SK-N-SH (cell line): Measurements from ENCODE around the gene DDX51. TPM values are rescaled to one million over a fixed set of nuclear protein-coding genes. Genes with fewer than 3 reads are reported as not detected.

Experiments
- CTCF ChIA-PET: fragments of 300-600, 350-600 bp; formaldehyde crosslinking; extraction: SDS; loops from one replicate; lab custom pipeline; 2021; lab: Yijun Ruan, JAX
- POLR2A ChIA-PET: fragments of 350-600 bp; sonication (Branson Sonifier 250); formaldehyde crosslinking; extraction: SDS; loops from one replicate; lab custom pipeline; 2020; ENCODE audit warnings: antibody characterized with exemption, inconsistent platforms; lab: Yijun Ruan, JAX
- DNase-seq: peaks from one replicate; pipeline ENCODE4 v3.0.0; 2012
- H2AFZ ChIP-seq: fragments of 200-600 bp; sonication (generic); 2 replicates; pipeline ENCODE4 v1.8.1; 2016; ENCODE audit warnings: antibody characterized with exemption, mild to moderate bottlenecking, low read depth
- H3F3A ChIP-seq: fragments of 200-600 bp; sonication (generic); replicated peaks from 2 replicates; pipeline ENCODE3; 2016; ENCODE audit warnings: antibody characterized with exemption, mild to moderate bottlenecking; ENCODE audit not compliant: insufficient read depth
- H3K27ac ChIP-seq, 2 experiments: fragments of 200-500 bp in 1 of 2; fragments of 200-600 bp in 1 of 2; sonication (Bioruptor generic) in 1 of 2; sonication (generic), shearing (Covaris generic) in 1 of 2; 2 replicates each; pipeline versions ENCODE4 v1.5.1 to v1.6.1; 2014 to 2016; ENCODE audit warnings: low read depth in 2 of 2, inconsistent platforms in 1 of 2, low read length in 1 of 2, mild to moderate bottlenecking in 1 of 2, mixed read lengths in 1 of 2
- H3K27me3 ChIP-seq: fragments of 200-600 bp; sonication (generic), shearing (Covaris generic); 2 replicates; pipeline ENCODE4 v1.6.1; 2016; ENCODE audit warnings: mixed run types; ENCODE audit not compliant: insufficient read depth
- H3K36me3 ChIP-seq, 2 experiments: fragments of 200-500 bp in 1 of 2; fragments of 200-600 bp in 1 of 2; sonication (Bioruptor generic) in 1 of 2; sonication (generic) in 1 of 2; replicated peaks in 1 of 2; 2 replicates each; pipeline versions ENCODE3 to v1.5.1; 2014 to 2016; ENCODE audit warnings: low read length in 1 of 2, mild to moderate bottlenecking in 1 of 2; ENCODE audit not compliant: insufficient read depth in 2 of 2, control insufficient read depth in 1 of 2
- H3K4me1 ChIP-seq, 2 experiments: fragments of 200-500 bp in 1 of 2; fragments of 200-600 bp in 1 of 2; sonication (Bioruptor generic) in 1 of 2; sonication (generic), shearing (Covaris generic) in 1 of 2; 2 replicates each; pipeline versions ENCODE4 v1.5.1 to v1.6.1; 2014 to 2016; ENCODE audit warnings: low read depth in 1 of 2, low read length in 1 of 2, mixed run types in 1 of 2; ENCODE audit not compliant: insufficient read depth in 2 of 2, control insufficient read depth in 1 of 2
- H3K4me2 ChIP-seq: fragments of 200-600 bp; sonication (generic), shearing (Covaris generic); 2 replicates; pipeline ENCODE4 v1.6.1; 2017; ENCODE audit warnings: mixed run types
- H3K4me3 ChIP-seq, 2 experiments: fragments of 200-500 bp in 1 of 2; fragments of 200-600 bp in 1 of 2; sonication (Bioruptor generic) in 1 of 2; sonication (generic), shearing (Covaris generic) in 1 of 2; 2 replicates each; pipeline versions ENCODE4 v1.5.1 to v1.8.1; 2014 to 2016; ENCODE audit warnings: low read depth in 2 of 2, inconsistent platforms in 1 of 2, low read length in 1 of 2, mild to moderate bottlenecking in 1 of 2, mixed read lengths in 1 of 2, moderate library complexity in 1 of 2
- H3K79me2 ChIP-seq: fragments of 200-600 bp; sonication (generic); 2 replicates; pipeline ENCODE4 v1.8.1; 2017; ENCODE audit warnings: mild to moderate bottlenecking; ENCODE audit not compliant: insufficient read depth
- H3K9ac ChIP-seq: fragments of 200-600 bp; sonication (generic); 2 replicates; pipeline ENCODE4 v1.6.1; 2017; ENCODE audit warnings: mixed run types
- H3K9me2 ChIP-seq: fragments of 200-600 bp; sonication (generic); 2 replicates; pipeline ENCODE4 v1.6.1; 2017; ENCODE audit warnings: mixed run types
- H3K9me3 ChIP-seq: fragments of 200-600 bp; sonication (generic); 2 replicates; pipeline ENCODE4 v1.6.1; 2017; ENCODE audit warnings: mixed run types, mild to moderate bottlenecking, moderate library complexity
- H4K20me1 ChIP-seq: fragments of 200-600 bp; sonication (generic); 2 replicates; pipeline ENCODE4 v1.6.1; 2017; ENCODE audit warnings: mild to moderate bottlenecking, mixed run types; ENCODE audit not compliant: insufficient read depth
- CHD2 ChIP-seq: fragments of 150-350 bp; IDR thresholded peaks from 2 replicates; pipeline ENCODE4 v1.6.1; 2018; ENCODE audit warnings: low read length; ENCODE audit not compliant: partially characterized antibody
- ELF1 ChIP-seq: IDR thresholded peaks from 2 replicates; pipeline ENCODE4 v1.4.0; 2012
- FOXJ3 ChIP-seq: sonication (generic); formaldehyde crosslinking; IDR thresholded peaks from 2 replicates; pipeline ENCODE4 v1.5.1; 2020; ENCODE audit warnings: mild to moderate bottlenecking, missing genetic modification reagents
- FOXM1 ChIP-seq: IDR thresholded peaks from 2 replicates; pipeline ENCODE4 v1.4.0; 2012; ENCODE audit warnings: low read depth, mild to moderate bottlenecking
- GABPA ChIP-seq: IDR thresholded peaks from 2 replicates; pipeline ENCODE4 v1.4.0; 2012; ENCODE audit warnings: low read depth, mild to moderate bottlenecking
- MEF2A ChIP-seq: IDR thresholded peaks from 2 replicates; pipeline ENCODE4 v1.4.0; 2012; ENCODE audit warnings: low read depth, borderline replicate concordance
- MXI1 ChIP-seq: IDR thresholded peaks from 2 replicates; pipeline ENCODE4 v1.6.1; 2012; ENCODE audit warnings: mild to moderate bottlenecking, low read depth, low read length, improper control_type of control experiment
- NFIC ChIP-seq: IDR thresholded peaks from 2 replicates; pipeline ENCODE4 v1.4.0; 2012; ENCODE audit warnings: borderline replicate concordance
- NRF1 ChIP-seq: IDR thresholded peaks from 2 replicates; pipeline ENCODE4 v1.6.1; 2012; ENCODE audit warnings: low read depth, mild to moderate bottlenecking, low read length
- POLR2AphosphoS5 ChIP-seq: IDR thresholded peaks from 2 replicates; pipeline ENCODE4 v1.6.1; 2012; ENCODE audit warnings: low read depth, low read length
- RCOR1 ChIP-seq: fragments of 150-350 bp; IDR thresholded peaks from 2 replicates; pipeline ENCODE4 v1.6.1; 2017; ENCODE audit warnings: antibody characterized with exemption, low read length
- RFX5 ChIP-seq: IDR thresholded peaks from 2 replicates; pipeline ENCODE4 v1.6.1; 2012; ENCODE audit warnings: mild to moderate bottlenecking, improper control_type of control experiment, low read length
- RXRA ChIP-seq: IDR thresholded peaks from 2 replicates; pipeline ENCODE4 v1.4.0; 2012; ENCODE audit warnings: low read depth, mild to moderate bottlenecking, borderline replicate concordance
- SIN3A ChIP-seq: IDR thresholded peaks from 2 replicates; pipeline ENCODE4 v1.6.1; 2012; ENCODE audit warnings: low read depth, mild to moderate bottlenecking, low read length, moderate library complexity, borderline replicate concordance
- WGBS: methylation state at CpG from one replicate; pipeline ENCODE4 v1.1.6; 2017; ENCODE audit warnings: low lambda C conversion rate; 5-methylcytosine and 5-hydroxymethylcytosine counted together
- polyA plus RNA-seq, 3 experiments: library from polyadenylated mRNA; depleted of rRNA; stranded (reverse); fragments of >200 nt; gene quantifications; 2 replicates each; pipeline ENCODE4 v1.2.3, GENCODE V29; 2012
- TF ChIP-seq, protein P1 (sequence below): IDR thresholded peaks from 2 replicates; pipeline ENCODE4; 2012
- TF ChIP-seq, protein P2 (sequence below): IDR thresholded peaks from 2 replicates; pipeline ENCODE4 v1.4.0; 2012; ENCODE audit warnings: low read depth
- TF ChIP-seq, protein P3 (sequence below): IDR thresholded peaks from 2 replicates; pipeline ENCODE4 v1.4.0; 2012; ENCODE audit warnings: low read depth, borderline replicate concordance
- TF ChIP-seq, protein P4 (sequence below): fragments of 150-350 bp; IDR thresholded peaks from 2 replicates; pipeline ENCODE4 v1.6.1; 2016; ENCODE audit warnings: mild to moderate bottlenecking, low read depth, low read length
- TF ChIP-seq, protein P5 (sequence below): IDR thresholded peaks from 2 replicates; pipeline ENCODE4 v1.4.0; 2012; ENCODE audit warnings: low read depth, borderline replicate concordance

DDX51 gene
- polyA plus RNA-seq, 1 of the 3 experiments (the other 2 are of a cell fraction), result 17.3 TPM

DNA sequence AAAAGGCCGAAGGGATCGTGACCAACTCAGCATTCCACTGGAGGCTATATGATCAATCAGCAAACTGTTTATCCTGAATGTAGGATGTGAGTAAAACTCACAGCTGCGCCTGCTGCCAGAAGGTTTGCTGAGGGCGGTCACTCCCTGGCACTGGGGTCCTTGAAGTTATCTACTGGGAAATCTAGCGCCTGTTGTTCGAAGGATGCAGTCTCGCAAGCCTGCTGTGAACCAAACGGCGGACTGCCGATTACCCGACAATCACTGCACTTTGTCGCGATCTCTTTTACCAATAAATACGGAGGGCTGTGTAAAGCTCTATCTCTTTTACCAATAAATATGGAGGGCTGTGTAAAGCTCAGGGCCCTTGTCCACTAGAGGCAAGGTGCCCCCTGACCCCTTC, 12.9 kb downstream of the DDX51 start (continued):
- TF ChIP-seq, protein P1, sequence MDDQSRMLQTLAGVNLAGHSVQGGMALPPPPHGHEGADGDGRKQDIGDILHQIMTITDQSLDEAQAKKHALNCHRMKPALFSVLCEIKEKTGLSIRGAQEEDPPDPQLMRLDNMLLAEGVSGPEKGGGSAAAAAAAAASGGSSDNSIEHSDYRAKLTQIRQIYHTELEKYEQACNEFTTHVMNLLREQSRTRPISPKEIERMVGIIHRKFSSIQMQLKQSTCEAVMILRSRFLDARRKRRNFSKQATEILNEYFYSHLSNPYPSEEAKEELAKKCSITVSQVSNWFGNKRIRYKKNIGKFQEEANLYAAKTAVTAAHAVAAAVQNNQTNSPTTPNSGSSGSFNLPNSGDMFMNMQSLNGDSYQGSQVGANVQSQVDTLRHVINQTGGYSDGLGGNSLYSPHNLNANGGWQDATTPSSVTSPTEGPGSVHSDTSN, result no peak
- TF ChIP-seq SIN3A (no peak), CHD2 (no peak), RXRA (no peak)

DNA sequence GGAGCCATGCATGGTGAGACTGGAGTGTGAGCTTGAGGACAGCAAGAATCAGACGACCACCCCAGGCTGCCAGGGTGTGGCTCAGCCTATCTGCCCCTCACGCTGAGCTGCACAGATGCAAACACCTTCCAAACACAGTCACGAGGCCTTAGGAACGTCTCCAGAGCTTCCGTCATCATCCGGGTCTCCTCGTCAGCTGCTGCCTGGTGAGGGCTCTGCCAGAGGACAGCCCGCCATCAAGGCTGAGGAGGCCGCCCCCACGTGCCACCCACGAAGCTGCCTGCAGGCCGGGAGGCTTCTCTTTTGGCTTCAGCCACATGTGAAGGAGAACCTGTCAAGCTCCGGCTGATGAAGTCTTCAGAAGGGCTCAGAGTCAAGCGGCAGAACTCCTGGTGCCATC, 13.4 kb downstream of the DDX51 start:
- Histone ChIP-seq H3K9me3 (no peaks in the 10 kb centered on the region), H3K79me2 (no peaks in the 10 kb centered on the region), H3K36me3 (peaks cover 37 to 41% of the 10 kb centered on the region in 2 experiments), H3K9me2 (no peaks in the 10 kb centered on the region), H3K27me3 (no peaks in the 10 kb centered on the region), H3K4me3 (no peak overlapping the region), H3K9ac (no peak overlapping the region), H3K4me1 (no peaks in the 10 kb centered on the region), H4K20me1 (no peaks in the 10 kb centered on the region), H3K4me2 (no peak overlapping the region), H3F3A (peaks cover 9% of the 10 kb centered on the region), H3K27ac (no peak overlapping the region), H2AFZ (no peak overlapping the region)
- no peak for DNase-seq
- TF ChIP-seq NRF1 (no peak), NFIC (no peak)
- ChIA-PET CTCF (interaction anchor here (1.1 to 2.0 kb wide), 3 partner anchors 9 to 150 kb away, joined by 3 to 5 read pairs (median 3); no protein-coding TSS in a partner anchor), POLR2A (no interaction called here)
- 98% methylated on average over 9 of the region's 14 CpGs for WGBS

DNA sequence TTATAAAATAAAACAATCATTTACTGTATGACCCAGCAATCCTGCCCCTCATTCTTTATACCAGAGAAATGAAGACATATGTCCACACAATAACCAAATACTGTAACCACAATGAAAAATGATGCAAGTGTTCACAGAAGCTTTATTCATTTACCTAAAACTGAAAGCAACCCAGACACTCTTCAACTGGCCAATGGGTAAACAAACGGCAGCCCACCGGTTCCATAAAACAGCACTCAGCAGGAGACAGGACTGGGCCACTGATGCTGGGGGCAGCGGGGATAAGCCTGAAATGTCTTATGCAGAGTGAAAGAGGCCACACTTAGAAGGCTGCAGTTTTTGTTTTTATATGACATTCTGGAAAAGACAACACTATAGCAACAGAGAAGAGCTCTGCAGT, 15.1 kb downstream of the DDX51 start:
- Histone ChIP-seq H3K9ac (no peak overlapping the region), H3K9me2 (no peaks in the 10 kb centered on the region), H3F3A (peaks cover 9% of the 10 kb centered on the region), H3K4me1 (no peaks in the 10 kb centered on the region), H3K27me3 (no peaks in the 10 kb centered on the region), H3K9me3 (no peaks in the 10 kb centered on the region), H3K4me3 (no peak overlapping the region), H3K79me2 (no peaks in the 10 kb centered on the region), H3K4me2 (no peak overlapping the region), H4K20me1 (no peaks in the 10 kb centered on the region), H3K36me3 (peaks cover 48 to 53% of the 10 kb centered on the region in 2 experiments), H2AFZ (no peak overlapping the region), H3K27ac (no peak overlapping the region)
- ChIA-PET POLR2A (no interaction called here), CTCF (interaction anchor here (2.0 kb wide), 1 partner anchor 13 kb away, joined by 5 read pairs; no protein-coding TSS in a partner anchor)
- DNase-seq, result no peak
- WGBS, result 100% methylated on average over 3 of the region's 3 CpGs
- TF ChIP-seq MXI1, result no peak
- TF ChIP-seq GABPA, result no peak
- TF ChIP-seq RFX5, result no peak
- no peak for TF ChIP-seq MEF2A
- TF ChIP-seq, protein P2, sequence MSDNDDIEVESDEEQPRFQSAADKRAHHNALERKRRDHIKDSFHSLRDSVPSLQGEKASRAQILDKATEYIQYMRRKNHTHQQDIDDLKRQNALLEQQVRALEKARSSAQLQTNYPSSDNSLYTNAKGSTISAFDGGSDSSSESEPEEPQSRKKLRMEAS, result no peak
- no peak for TF ChIP-seq SIN3A
- TF ChIP-seq, protein P3, sequence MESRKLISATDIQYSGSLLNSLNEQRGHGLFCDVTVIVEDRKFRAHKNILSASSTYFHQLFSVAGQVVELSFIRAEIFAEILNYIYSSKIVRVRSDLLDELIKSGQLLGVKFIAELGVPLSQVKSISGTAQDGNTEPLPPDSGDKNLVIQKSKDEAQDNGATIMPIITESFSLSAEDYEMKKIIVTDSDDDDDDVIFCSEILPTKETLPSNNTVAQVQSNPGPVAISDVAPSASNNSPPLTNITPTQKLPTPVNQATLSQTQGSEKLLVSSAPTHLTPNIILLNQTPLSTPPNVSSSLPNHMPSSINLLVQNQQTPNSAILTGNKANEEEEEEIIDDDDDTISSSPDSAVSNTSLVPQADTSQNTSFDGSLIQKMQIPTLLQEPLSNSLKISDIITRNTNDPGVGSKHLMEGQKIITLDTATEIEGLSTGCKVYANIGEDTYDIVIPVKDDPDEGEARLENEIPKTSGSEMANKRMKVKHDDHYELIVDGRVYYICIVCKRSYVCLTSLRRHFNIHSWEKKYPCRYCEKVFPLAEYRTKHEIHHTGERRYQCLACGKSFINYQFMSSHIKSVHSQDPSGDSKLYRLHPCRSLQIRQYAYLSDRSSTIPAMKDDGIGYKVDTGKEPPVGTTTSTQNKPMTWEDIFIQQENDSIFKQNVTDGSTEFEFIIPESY, result no peak
- TF ChIP-seq ELF1, result no peak
- TF ChIP-seq, protein P4, sequence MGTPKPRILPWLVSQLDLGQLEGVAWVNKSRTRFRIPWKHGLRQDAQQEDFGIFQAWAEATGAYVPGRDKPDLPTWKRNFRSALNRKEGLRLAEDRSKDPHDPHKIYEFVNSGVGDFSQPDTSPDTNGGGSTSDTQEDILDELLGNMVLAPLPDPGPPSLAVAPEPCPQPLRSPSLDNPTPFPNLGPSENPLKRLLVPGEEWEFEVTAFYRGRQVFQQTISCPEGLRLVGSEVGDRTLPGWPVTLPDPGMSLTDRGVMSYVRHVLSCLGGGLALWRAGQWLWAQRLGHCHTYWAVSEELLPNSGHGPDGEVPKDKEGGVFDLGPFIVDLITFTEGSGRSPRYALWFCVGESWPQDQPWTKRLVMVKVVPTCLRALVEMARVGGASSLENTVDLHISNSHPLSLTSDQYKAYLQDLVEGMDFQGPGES, result no peak
- TF ChIP-seq RCOR1, result no peak
- TF ChIP-seq POLR2AphosphoS5, result no peak
- TF ChIP-seq, protein P5, sequence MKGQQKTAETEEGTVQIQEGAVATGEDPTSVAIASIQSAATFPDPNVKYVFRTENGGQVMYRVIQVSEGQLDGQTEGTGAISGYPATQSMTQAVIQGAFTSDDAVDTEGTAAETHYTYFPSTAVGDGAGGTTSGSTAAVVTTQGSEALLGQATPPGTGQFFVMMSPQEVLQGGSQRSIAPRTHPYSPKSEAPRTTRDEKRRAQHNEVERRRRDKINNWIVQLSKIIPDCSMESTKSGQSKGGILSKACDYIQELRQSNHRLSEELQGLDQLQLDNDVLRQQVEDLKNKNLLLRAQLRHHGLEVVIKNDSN, result no peak
- TF ChIP-seq FOXJ3 (CRISPR knock-in tag), result no peak
- TF ChIP-seq FOXM1, result no peak
- TF ChIP-seq RXRA, result no peak
